ENCODE data around the gene HERPUD1. TPM values are rescaled to one million over a fixed set of nuclear protein-coding genes. Genes with fewer than 3 reads are reported as not detected.

The HERPUD1 gene
- total and polyA plus RNA-seq, 4 donors: 57.8 to 219 (median 118) TPM

DNA sequence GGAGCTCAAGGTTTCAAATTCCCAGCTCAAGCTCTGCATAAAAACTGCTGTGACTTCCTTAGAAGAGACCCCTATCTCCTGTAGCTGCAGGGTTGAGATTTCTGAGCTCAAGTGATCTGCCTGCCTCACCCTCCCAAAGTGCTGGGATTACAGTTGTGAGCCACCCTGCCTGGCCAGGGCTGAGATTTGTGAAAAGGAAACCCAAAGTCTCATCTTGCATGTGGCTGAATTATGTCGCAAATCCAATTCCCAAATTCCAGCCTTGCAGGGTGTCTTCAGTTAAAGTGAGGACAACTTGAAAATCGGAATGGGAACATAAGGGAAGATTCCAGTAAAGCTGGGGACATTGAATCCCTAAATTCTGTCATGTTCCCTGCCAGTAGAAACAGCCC, 15.7 kb downstream of the HERPUD1 start:
- TF ChIP-seq GABPA (IDR thresholded peaks at IDR 0.05 in 1 of 2, conservative IDR thresholded peaks at IDR 0.05 in 1 of 2) (no peak), TAF1 (conservative IDR thresholded peaks at IDR 0.05) (no peak), RAD21 (IDR thresholded peaks at IDR 0.05) (no peak), YY1 (IDR thresholded peaks at IDR 0.05) (no peak), HNF4G (IDR thresholded peaks at IDR 0.05) (no peak), JUND (IDR thresholded peaks at IDR 0.05) (no peak), FOXA2 (IDR thresholded peaks at IDR 0.05) (no peak)
- 89% methylated on average over 2 of the region's 2 CpGs for WGBS
- no peaks in the 10 kb centered on the region for H3K9me3 ChIP-seq (ENCODE audit: control insufficient read depth in 4 of 4, low read length in 3 of 4)
- H3K9ac ChIP-seq (ENCODE audit: low read depth in 1 of 2, low read length in 2 of 2): no peak overlapping the region
- H3K4me1 ChIP-seq (ENCODE audit: control insufficient read depth in 4 of 4, insufficient read depth in 4 of 4, low read length in 3 of 4): peaks cover 0 to 17% (median 6%) of the 10 kb centered on the region in 4 donors
- peaks cover 13 to 30% (median 25%) of the 10 kb centered on the region in 4 donors for H3K36me3 ChIP-seq (ENCODE audit: control insufficient read depth in 4 of 4, insufficient read depth in 3 of 4, low read depth in 1 of 4, low read length in 3 of 4)
- H3K27ac ChIP-seq (ENCODE audit: low read depth in 1 of 2, low read length in 2 of 2): peak overlapping the region in 1 of 2 donors; percentile 9
- H3K27me3 ChIP-seq (ENCODE audit: control insufficient read depth in 4 of 4, insufficient read depth in 4 of 4, low read length in 3 of 4): no peaks in the 10 kb centered on the region
- DNase-seq (ENCODE audit: low spot score): no peak
- H3K4me3 ChIP-seq (ENCODE audit: low read depth in 1 of 3, low read length in 3 of 3): no peak overlapping the region

DNA sequence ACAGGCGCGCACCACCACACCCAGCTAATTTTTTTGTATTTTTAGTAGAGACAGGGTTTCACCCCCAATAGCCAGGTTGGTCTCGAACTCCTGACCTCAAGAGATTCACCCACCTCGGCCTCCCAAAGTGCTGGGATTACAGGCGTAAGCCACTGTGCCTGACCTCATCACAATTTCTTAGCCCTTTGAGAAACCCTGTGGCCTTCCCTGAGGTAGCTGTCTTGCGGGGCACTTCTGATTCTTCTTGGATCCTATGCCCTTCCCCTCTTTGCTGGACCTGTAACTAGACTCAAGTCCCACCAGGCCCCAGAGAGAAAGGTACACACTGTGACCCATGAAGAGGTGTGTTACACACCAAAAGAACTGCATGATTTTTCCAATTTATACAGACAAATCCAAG, 16.3 kb downstream of the HERPUD1 start:
- H3K4me1 ChIP-seq (ENCODE audit: control insufficient read depth in 4 of 4, insufficient read depth in 4 of 4, low read length in 3 of 4): peaks cover 0 to 12% (median 4%) of the 10 kb centered on the region in 4 donors
- no peak for DNase-seq (ENCODE audit: low spot score)
- TF ChIP-seq YY1 (IDR thresholded peaks at IDR 0.05) (no peak), FOXA2 (IDR thresholded peaks at IDR 0.05) (no peak), ZBTB33 (IDR thresholded peaks at IDR 0.05) (no peak)
- H3K9ac ChIP-seq (ENCODE audit: low read depth in 1 of 2, low read length in 2 of 2): no peak overlapping the region
- WGBS: 98% methylated on average over 6 of the region's 6 CpGs
- no peaks in the 10 kb centered on the region for H3K9me3 ChIP-seq (ENCODE audit: control insufficient read depth in 4 of 4, low read length in 3 of 4)
- H3K27me3 ChIP-seq (ENCODE audit: control insufficient read depth in 4 of 4, insufficient read depth in 4 of 4, low read length in 3 of 4): no peaks in the 10 kb centered on the region
- H3K27ac ChIP-seq (ENCODE audit: low read depth in 1 of 2, low read length in 2 of 2): no peak overlapping the region
- no peak overlapping the region for H3K4me3 ChIP-seq (ENCODE audit: low read depth in 1 of 3, low read length in 3 of 3)
- peaks cover 8 to 23% (median 18%) of the 10 kb centered on the region in 4 donors for H3K36me3 ChIP-seq (ENCODE audit: control insufficient read depth in 4 of 4, insufficient read depth in 3 of 4, low read depth in 1 of 4, low read length in 3 of 4)

GRCh38 chr16:56950051-56950450, 18.1 kb downstream of the HERPUD1 start:
- no peak overlapping the region for H3K9ac ChIP-seq (ENCODE audit: low read depth in 1 of 2, low read length in 2 of 2)

More at GRCh38 chr16:56950051-56950450, 18.1 kb downstream of the HERPUD1 start:
- no peaks in the 10 kb centered on the region for H3K27me3 ChIP-seq (ENCODE audit: control insufficient read depth in 4 of 4, insufficient read depth in 4 of 4, low read length in 3 of 4)
- 70% methylated on average over 4 of the region's 4 CpGs for WGBS
- H3K9me3 ChIP-seq (ENCODE audit: control insufficient read depth in 4 of 4, low read length in 3 of 4): no peaks in the 10 kb centered on the region
- no peak overlapping the region for H3K4me3 ChIP-seq (ENCODE audit: low read depth in 1 of 3, low read length in 3 of 3)
- TF ChIP-seq RAD21 (IDR thresholded peaks at IDR 0.05) (no peak), YY1 (IDR thresholded peaks at IDR 0.05) (no peak), EGR1 (IDR thresholded peaks at IDR 0.05; ENCODE audit: low read depth in 2 of 2) (no peak), FOXA1 (IDR thresholded peaks at IDR 0.05) (no peak), GABPA (IDR thresholded peaks at IDR 0.05 in 1 of 2, conservative IDR thresholded peaks at IDR 0.05 in 1 of 2) (no peak), ZBTB33 (IDR thresholded peaks at IDR 0.05) (no peak), SP1 (IDR thresholded peaks at IDR 0.05) (no peak), HNF4G (IDR thresholded peaks at IDR 0.05) (no peak), RXRA (IDR thresholded peaks at IDR 0.05) (no peak), TAF1 (conservative IDR thresholded peaks at IDR 0.05) (no peak), FOXA2 (IDR thresholded peaks at IDR 0.05) (no peak), CTCF (IDR thresholded peaks at IDR 0.05; ENCODE audit: low read depth, low read length, missing input control) (no peak), HNF4A (conservative IDR thresholded peaks at IDR 0.05) (no peak), JUND (IDR thresholded peaks at IDR 0.05) (no peak), NR2F2 (IDR thresholded peaks at IDR 0.05) (no peak)
- TF ChIP-seq, protein P1, sequence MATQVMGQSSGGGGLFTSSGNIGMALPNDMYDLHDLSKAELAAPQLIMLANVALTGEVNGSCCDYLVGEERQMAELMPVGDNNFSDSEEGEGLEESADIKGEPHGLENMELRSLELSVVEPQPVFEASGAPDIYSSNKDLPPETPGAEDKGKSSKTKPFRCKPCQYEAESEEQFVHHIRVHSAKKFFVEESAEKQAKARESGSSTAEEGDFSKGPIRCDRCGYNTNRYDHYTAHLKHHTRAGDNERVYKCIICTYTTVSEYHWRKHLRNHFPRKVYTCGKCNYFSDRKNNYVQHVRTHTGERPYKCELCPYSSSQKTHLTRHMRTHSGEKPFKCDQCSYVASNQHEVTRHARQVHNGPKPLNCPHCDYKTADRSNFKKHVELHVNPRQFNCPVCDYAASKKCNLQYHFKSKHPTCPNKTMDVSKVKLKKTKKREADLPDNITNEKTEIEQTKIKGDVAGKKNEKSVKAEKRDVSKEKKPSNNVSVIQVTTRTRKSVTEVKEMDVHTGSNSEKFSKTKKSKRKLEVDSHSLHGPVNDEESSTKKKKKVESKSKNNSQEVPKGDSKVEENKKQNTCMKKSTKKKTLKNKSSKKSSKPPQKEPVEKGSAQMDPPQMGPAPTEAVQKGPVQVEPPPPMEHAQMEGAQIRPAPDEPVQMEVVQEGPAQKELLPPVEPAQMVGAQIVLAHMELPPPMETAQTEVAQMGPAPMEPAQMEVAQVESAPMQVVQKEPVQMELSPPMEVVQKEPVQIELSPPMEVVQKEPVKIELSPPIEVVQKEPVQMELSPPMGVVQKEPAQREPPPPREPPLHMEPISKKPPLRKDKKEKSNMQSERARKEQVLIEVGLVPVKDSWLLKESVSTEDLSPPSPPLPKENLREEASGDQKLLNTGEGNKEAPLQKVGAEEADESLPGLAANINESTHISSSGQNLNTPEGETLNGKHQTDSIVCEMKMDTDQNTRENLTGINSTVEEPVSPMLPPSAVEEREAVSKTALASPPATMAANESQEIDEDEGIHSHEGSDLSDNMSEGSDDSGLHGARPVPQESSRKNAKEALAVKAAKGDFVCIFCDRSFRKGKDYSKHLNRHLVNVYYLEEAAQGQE (IDR thresholded peaks at IDR 0.05): no peak
- TF ChIP-seq, protein P2, sequence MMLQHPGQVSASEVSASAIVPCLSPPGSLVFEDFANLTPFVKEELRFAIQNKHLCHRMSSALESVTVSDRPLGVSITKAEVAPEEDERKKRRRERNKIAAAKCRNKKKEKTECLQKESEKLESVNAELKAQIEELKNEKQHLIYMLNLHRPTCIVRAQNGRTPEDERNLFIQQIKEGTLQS (IDR thresholded peaks at IDR 0.05): no peak
- TF ChIP-seq, protein P3, sequence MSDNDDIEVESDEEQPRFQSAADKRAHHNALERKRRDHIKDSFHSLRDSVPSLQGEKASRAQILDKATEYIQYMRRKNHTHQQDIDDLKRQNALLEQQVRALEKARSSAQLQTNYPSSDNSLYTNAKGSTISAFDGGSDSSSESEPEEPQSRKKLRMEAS (IDR thresholded peaks at IDR 0.05): no peak
- H3K4me1 ChIP-seq (ENCODE audit: control insufficient read depth in 4 of 4, insufficient read depth in 4 of 4, low read length in 3 of 4): peaks cover 0 to 5% (median 2%) of the 10 kb centered on the region in 4 donors
- peaks cover 0 to 8% (median 4%) of the 10 kb centered on the region in 4 donors for H3K36me3 ChIP-seq (ENCODE audit: control insufficient read depth in 4 of 4, insufficient read depth in 3 of 4, low read depth in 1 of 4, low read length in 3 of 4)
- H3K27ac ChIP-seq (ENCODE audit: low read depth in 1 of 2, low read length in 2 of 2): peak overlapping the region in 1 of 2 donors; percentile 8
- DNase-seq (ENCODE audit: low spot score): no peak
